Dedifferentiated amniotic fluid mesenchymal stem cell (primary cell): ENCODE measurements around the gene GPRC5C.

ENCODE experiments used
- DNase-seq: peaks from one replicate; pipeline ENCODE4 v3.0.0-alpha.2; 2016; ENCODE audit errors: extremely low spot score

GPRC5C gene, protein sequence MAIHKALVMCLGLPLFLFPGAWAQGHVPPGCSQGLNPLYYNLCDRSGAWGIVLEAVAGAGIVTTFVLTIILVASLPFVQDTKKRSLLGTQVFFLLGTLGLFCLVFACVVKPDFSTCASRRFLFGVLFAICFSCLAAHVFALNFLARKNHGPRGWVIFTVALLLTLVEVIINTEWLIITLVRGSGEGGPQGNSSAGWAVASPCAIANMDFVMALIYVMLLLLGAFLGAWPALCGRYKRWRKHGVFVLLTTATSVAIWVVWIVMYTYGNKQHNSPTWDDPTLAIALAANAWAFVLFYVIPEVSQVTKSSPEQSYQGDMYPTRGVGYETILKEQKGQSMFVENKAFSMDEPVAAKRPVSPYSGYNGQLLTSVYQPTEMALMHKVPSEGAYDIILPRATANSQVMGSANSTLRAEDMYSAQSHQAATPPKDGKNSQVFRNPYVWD

DNA sequence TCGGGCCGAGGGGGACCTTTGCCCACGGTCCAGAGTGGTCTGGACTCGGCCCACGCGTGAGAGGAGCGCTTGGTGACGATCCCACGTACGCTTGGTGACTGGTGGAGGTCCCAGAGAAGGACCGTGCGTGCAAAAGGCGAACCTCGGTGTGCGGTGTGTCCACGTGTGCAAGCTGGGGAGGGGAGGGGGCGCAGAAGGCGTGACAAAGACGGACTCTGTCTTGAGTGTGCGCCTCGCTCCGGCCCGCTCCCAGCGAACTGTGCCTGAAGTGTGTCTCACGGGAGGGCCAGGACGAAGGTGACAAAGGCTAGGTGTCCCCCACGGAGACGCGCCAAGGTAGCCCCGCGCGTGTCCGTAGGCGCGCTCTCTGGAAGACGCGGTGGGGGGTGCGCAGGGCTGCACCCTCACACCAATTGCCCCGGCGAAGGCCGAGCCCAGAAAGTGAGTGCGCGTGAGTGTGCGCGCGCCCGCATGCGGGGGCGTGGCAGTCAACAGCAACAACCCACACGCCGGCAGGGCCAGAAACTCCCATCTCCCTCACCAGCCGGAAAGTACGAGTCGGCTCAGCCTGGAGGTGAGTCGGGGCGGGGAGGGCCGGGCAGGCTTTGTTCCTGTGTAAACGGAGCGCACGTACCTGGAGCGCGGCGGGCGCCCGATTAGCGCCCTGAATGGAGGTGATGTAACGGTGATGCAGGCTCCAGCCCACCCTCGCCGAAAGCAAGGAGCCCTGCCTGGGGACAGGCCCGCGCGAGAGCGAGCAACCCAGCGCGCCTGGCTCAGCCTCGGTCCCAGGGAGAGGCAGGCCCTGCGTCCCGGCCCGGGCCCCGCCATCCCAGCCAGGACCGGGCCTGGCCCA lies at the start of gene GPRC5C:
Gene GPRC5C (plus strand): TSS at position 521 of the 856 bp plus-strand sequence. CDS start 7,689 bp downstream, outside the sequence.
- DNase-seq, result no peak

GRCh38 chr17:74383141-74383540 lies 48.7 kb upstream of the GPRC5C start:
- DNase-seq, result no peak

DNA sequence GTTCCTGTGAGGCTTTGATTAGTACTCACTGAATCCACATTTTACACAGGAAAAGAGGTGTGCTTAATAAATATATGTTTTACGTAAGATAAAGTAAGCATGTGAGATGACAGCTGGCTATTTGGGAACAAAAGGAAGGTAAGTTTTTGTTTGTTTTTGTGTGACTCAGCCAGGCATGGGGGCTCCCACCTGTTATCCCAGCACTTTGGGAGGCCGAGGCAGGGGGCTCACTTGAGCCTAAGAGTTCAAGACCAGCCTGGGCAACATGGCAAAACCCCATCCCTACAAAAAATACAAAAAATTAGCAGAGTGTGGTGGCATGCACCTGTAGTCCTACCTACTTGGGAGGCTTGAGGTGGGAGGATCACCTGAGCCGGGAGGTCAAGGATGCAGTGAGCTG lies 46.7 kb upstream of the GPRC5C start:
- no peak for DNase-seq

DNA sequence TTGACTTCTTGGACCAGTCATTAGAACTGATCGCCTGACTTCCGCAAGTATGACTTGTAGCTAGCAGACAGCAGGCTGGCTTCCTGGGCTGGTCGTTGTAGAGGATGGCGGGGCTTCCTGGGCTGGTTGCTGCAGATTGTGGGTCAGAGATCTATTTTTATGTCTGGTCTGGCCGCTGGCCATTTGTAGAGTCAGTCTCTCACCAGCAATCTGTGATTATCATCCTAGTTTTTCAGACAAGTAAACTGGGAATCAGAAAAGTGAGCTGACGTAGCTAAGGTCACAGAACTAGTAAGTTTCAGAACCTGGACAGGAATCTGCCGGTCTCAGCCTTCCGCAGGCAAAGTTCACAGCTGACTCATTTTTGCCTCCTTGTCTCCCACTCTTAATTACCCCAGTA lies 45.5 kb upstream of the GPRC5C start:
- DNase-seq, result no peak

GRCh38 chr17:74387365-74388218 lies 44.3 kb upstream of the GPRC5C start:
- no peak for DNase-seq

- DNase-seq, result no peak
Measured at GRCh38 chr17:74389084-74389753, 42.7 kb upstream of the GPRC5C start.

DNA sequence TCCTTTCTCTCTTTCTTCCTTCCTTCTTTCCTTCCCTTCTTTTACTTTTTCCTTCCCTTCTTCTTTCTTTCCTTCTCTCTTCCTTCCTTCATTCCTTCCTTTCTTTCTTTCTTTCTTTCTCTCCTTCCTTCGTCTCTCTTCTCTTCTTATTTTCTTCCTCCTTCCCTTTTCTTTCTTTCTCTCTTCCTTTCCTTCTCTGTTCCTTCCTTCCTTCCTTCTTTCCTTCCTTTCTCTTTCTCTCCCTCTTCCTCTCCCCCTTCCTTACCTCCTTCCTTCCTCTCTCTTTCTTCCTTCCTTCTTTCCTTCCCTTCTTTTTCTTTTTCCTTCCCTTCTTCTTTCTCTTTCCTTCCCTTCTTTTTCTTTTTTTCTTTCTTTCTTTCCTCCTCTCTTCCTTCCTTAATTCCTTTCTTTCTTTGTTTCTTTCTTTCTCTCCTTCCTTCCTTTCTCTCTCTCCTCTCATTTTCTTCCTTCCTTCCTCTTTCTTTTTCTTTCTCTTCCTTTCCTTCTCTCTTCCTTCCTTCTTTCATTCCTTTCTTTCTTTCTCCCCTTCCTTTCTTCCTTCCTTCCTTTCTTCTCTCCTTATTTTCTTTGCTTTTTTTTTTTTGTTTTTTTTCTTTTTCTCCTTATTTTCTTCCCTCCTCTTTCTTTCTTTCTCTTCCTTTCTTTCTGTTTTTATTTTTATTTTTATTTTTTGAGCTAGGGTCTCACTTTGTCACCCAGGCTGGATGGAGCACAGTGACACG lies 41.8 kb upstream of the GPRC5C start:
- DNase-seq, result no peak

DNA sequence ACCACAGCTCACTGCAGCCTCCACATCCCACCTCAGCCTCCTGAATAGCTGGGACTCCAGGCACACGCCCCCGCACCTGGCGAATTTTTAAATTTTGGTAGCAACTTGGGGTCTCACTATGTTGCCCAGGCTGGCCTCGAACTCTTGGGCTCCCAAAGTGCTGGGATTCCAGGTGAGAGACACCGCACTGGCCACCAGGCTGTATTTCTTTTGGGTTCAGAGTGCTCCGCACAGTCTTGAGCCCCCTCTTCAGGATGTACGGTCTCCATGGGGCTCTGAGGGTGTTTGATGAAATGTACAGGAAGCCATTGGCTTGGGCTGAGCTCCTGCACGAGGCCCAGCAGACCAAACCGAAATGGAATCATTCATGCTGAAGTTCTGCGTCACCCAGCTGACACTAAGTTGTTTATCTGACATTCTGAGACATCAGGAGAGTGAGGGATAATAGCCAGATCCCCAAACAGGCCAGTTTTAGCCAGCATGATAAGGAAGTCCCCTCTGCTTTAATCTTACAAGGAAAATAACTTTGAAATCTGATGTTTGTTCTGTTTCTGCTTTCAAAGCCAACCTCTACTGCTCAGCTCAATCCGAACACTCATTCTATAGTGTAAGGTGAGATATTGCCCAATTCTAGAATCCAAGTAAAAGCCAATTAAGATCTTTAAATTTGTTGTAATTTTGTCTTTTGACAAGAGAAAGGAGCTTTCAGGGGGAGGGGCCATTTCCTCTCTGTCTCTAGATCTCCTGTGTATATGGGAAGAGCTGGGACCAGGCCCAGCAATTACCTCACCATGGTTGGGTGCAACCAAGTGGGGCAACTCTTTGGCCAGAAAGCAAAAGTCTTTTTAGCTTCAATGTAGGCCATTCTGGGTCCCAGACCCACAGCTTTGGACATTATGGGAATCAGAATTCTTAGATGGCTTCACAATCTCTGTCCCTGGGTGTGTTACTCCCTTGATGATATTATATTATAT lies 40.9 kb upstream of the GPRC5C start:
- no peak for DNase-seq

- no peak for DNase-seq
Measured at GRCh38 chr17:74391771-74392170, 40.1 kb upstream of the GPRC5C start.

DNA sequence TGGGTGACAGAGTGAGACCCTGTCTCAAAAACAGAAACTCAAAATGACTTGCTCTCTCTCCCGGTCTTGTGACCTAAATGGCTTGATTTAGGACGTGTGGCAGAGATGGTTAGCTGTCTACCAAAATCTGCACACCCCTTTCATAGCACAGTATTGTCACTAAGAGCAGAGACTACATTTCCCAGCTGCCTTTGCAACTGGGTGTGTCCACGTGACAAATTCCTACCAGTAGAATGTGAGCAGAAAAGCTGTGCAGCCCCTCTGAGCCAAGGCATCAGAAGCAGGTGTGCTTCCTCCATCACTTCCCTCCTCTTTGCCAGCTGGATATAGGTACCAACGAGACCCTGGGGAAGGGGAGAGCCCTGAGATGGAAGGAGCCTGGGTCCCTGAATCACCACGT lies 39.0 kb upstream of the GPRC5C start:
- DNase-seq, result no peak

GRCh38 chr17:74393346-74393942 lies 38.4 kb upstream of the GPRC5C start:
- DNase-seq, result no peak

GRCh38 chr17:74394275-74394950 lies 37.5 kb upstream of the GPRC5C start:
- DNase-seq, result no peak

GRCh38 chr17:74394977-74395376 lies 36.9 kb upstream of the GPRC5C start:
- no peak for DNase-seq

- DNase-seq, result no peak
Measured at GRCh38 chr17:74396567-74396966, 35.3 kb upstream of the GPRC5C start.

GRCh38 chr17:74402048-74402447 lies 29.8 kb upstream of the GPRC5C start:
- no peak for DNase-seq

DNA sequence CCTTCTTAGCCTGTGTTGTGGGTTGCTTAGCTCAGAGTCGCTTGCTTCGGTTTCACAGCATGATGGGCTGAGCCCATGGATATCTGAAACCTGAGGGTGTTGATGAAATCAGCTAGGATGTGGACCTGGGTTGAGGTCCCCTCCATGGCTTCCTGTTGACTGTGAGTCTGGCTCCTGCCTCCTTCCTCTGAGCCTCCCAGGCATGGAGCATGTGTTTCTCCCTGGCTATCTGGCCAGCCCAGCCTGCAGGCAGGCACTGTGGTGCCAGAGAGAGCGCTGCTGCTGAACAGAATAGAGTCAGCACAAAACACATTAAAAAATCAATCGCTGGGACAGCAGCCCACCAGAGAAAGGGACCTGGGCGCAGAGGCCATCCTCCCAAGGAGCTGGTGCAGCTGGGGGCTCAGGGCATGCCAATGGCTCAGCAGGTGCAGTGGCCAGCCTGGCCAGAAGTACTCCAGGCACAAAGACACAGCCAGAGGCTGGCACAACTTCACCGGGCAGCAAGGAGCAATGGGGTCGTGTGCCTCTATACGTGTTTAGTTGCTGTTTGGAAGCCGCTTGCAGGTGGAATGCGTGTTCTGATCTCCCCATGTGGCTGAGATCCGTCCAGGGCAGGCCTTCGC lies 28.3 kb upstream of the GPRC5C start:
- DNase-seq, result no peak

DNA sequence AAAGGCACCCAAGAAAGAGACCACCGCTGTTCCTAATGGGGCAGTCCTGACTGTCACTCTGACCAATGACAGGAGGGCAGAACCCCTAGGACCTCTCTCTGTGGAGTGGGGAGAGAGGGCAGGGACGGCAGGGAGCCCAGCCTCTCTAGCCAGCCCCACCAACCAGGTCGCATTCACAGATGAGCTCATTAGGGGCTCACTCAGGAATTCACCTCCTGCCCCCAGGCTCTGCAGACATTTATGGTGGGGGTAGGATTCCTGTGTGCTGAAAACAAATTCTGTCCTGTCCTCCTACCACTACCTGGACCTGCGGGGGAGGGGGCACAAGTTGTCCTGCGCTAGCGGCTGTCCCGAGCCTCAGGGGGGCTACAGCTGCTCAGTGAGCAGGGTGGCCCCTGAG lies 27.7 kb upstream of the GPRC5C start:
- no peak for DNase-seq

GRCh38 chr17:74404789-74405188 lies 27.1 kb upstream of the GPRC5C start:
- no peak for DNase-seq
